Loucy (cell line): ENCODE measurements around the gene PTGES.
"Not testable (repeated sequence)": the region's sequence is repeated elsewhere in the genome, so short reads cannot be mapped to it uniquely, and the experiment has no call there.

ENCODE experiments used
- H2AFZ ChIP-seq: fragments of 200-600 bp; sonication (generic); 2 replicates; pipeline ENCODE4 v1.6.0; 2016; ENCODE audit warnings: antibody characterized with exemption, mild to moderate bottlenecking, low read length, moderate library complexity
- H3F3A ChIP-seq: fragments of 200-600 bp; 2 replicates; pipeline ENCODE4 v1.6.0; 2016; ENCODE audit warnings: antibody characterized with exemption, low read depth, mild to moderate bottlenecking
- H3K27me3 ChIP-seq: fragments of 200-600 bp; sonication (generic); 2 replicates; pipeline ENCODE4 v1.6.1; 2014; ENCODE audit warnings: low read length, mild to moderate bottlenecking; ENCODE audit not compliant: insufficient read depth, poor library complexity, severe bottlenecking
- H3K36me3 ChIP-seq: fragments of 200-600 bp; sonication (generic); 2 replicates; pipeline ENCODE4 v1.6.1; 2016; ENCODE audit warnings: low read length; ENCODE audit not compliant: insufficient read depth
- H3K4me1 ChIP-seq: fragments of 200-600 bp; sonication (generic); 2 replicates; pipeline ENCODE4 v1.5.1; 2014; ENCODE audit warnings: low read length, mild to moderate bottlenecking; ENCODE audit not compliant: insufficient read depth, poor library complexity, severe bottlenecking
- H3K4me2 ChIP-seq: fragments of 200-600 bp; sonication (generic); 2 replicates; pipeline ENCODE4 v1.6.0; 2014; ENCODE audit warnings: antibody characterized with exemption, low read length, low read depth, mild to moderate bottlenecking; ENCODE audit not compliant: poor library complexity, severe bottlenecking
- H3K4me3 ChIP-seq: fragments of 200-600 bp; sonication (generic); 2 replicates; pipeline ENCODE4 v1.5.1; 2014; ENCODE audit warnings: low read length, mild to moderate bottlenecking, mixed read lengths; ENCODE audit not compliant: poor library complexity, severe bottlenecking
- H3K79me2 ChIP-seq: fragments of 200-600 bp; sonication (generic); 2 replicates; pipeline ENCODE4 v1.6.1; 2014; ENCODE audit warnings: low read length; ENCODE audit not compliant: insufficient read depth
- H3K9ac ChIP-seq: fragments of 200-600 bp; sonication (generic); 2 replicates; pipeline ENCODE4 v1.6.0; 2014; ENCODE audit warnings: mild to moderate bottlenecking, low read depth, low read length, moderate library complexity; ENCODE audit not compliant: poor library complexity, severe bottlenecking
- H3K9me2 ChIP-seq: fragments of 200-600 bp; sonication (generic); replicated peaks from 2 replicates; pipeline ENCODE4 v1.6.1; 2016; ENCODE audit warnings: low read depth, low read length, mixed read lengths
- H3K9me3 ChIP-seq: fragments of 200-600 bp; sonication (generic); 2 replicates; pipeline ENCODE4 v1.6.1; 2014; ENCODE audit warnings: mild to moderate bottlenecking, antibody characterized with exemption, low read length, low read depth; ENCODE audit not compliant: insufficient read depth
- H4K20me1 ChIP-seq: fragments of 200-600 bp; sonication (generic); 2 replicates; pipeline ENCODE4 v1.6.0; 2014; ENCODE audit warnings: antibody characterized with exemption, low read length, mild to moderate bottlenecking; ENCODE audit not compliant: insufficient read depth, poor library complexity, severe bottlenecking
- EZH2phosphoT487 ChIP-seq: fragments of 200-600 bp; IDR thresholded peaks from 2 replicates; pipeline ENCODE4 v1.6.1; 2018; ENCODE audit warnings: antibody characterized with exemption, mild to moderate bottlenecking, moderate library complexity, borderline replicate concordance
- TF ChIP-seq, protein P1 (sequence below): fragments of 200-600 bp; sonication (generic); conservative IDR thresholded peaks from 2 replicates; pipeline ENCODE4 v1.5.1; 2014; ENCODE audit warnings: mild to moderate bottlenecking, antibody characterized with exemption, low read length

Gene PTGES

DNA sequence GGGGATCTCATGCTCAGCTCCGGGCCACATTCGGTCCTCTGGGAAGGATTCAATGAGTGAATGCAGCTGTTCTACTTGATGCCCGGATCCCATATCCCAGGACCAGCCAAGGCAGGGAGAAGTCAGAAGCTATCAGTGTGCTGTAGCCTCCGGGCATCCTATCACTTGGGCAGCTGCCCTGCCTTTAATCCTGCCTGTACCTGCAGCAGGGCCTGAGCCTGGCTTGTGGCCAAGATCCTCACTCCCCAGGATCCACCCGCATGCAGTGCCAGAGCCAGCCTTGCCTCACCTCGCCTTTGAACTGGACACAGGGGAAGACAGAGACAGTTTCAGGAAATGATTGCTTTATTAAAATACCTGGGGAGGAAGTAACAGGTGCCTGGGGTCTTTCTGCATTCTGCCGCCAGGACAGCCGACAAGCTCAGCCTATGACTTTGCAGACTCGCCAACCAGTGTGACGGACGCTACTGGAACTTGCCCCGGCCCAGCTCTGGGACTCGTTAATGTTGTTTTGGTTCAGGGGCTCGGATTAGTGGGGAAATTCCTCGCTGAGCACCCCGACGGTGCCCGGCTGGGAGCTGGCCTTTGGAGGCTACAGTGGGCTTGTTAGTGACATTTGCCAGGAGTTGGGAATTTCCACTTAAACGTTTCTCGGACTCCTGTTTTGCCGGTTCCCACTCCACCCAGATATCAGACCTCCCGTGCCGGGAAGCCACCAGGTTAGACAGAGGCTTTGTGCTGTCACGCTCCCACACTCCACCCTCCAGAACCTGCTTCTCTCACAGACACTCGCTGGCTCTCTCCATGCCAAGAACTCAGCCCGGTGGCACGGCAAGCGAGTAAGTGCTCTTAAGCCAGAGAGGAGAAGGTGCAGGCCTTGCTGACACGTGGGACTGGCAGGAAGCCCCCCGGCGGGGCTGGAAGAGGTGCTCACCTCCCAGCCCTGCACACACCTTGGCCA lies 721 bp downstream of the PTGES start:
- TF ChIP-seq, protein P1, sequence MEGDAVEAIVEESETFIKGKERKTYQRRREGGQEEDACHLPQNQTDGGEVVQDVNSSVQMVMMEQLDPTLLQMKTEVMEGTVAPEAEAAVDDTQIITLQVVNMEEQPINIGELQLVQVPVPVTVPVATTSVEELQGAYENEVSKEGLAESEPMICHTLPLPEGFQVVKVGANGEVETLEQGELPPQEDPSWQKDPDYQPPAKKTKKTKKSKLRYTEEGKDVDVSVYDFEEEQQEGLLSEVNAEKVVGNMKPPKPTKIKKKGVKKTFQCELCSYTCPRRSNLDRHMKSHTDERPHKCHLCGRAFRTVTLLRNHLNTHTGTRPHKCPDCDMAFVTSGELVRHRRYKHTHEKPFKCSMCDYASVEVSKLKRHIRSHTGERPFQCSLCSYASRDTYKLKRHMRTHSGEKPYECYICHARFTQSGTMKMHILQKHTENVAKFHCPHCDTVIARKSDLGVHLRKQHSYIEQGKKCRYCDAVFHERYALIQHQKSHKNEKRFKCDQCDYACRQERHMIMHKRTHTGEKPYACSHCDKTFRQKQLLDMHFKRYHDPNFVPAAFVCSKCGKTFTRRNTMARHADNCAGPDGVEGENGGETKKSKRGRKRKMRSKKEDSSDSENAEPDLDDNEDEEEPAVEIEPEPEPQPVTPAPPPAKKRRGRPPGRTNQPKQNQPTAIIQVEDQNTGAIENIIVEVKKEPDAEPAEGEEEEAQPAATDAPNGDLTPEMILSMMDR: no peak
- no peak for TF ChIP-seq EZH2phosphoT487
- Histone ChIP-seq H3K4me1 (no peaks in the 10 kb centered on the region), H3K79me2 (no peaks in the 10 kb centered on the region), H3F3A (no peaks in the 10 kb centered on the region), H3K9me3 (no peaks in the 10 kb centered on the region), H4K20me1 (no peaks in the 10 kb centered on the region), H3K27me3 (no peaks in the 10 kb centered on the region), H3K36me3 (no peaks in the 10 kb centered on the region), H2AFZ (no peak overlapping the region), H3K4me3 (no peak overlapping the region), H3K4me2 (no peak overlapping the region), H3K9me2 (no peaks in the 10 kb centered on the region), H3K9ac (no peak overlapping the region)

DNA sequence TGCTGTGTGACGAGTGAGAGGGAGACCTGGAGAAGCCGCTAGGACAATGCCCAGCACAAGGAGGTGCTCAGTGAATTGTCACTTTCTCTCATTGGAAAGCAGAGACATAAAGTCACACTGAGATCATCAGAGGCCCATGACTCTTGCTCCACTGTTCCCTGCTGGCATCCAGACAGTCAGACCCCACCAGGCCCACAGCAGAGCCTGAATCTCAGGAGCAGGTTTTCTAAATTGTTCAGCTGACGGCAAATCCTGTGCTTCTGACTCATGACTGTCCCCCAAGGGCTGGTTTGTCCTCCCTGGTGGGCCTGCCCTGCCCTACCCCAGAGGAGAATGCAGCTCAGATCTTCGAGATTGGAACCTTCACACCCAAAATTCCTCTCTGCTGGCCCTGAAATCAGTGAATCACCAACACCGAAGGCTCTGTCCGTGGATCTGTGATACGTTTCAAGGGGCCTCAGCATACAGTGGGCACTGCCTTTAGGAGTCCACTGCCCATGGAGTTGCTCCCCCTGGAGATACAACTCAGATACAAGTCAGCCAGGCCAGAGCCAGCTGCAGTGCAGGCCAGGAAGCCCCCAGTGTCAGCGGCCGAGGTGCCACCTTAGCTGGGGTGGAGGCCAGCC lies 2.7 kb downstream of the PTGES start:
- no peaks in the 10 kb centered on the region for H3F3A ChIP-seq
- H3K9ac ChIP-seq: no peak overlapping the region
- no peaks in the 10 kb centered on the region for H3K4me1 ChIP-seq
- H3K79me2 ChIP-seq: no peaks in the 10 kb centered on the region
- no peak overlapping the region for H2AFZ ChIP-seq
- no peaks in the 10 kb centered on the region for H4K20me1 ChIP-seq
- no peak overlapping the region for H3K4me2 ChIP-seq
- no peaks in the 10 kb centered on the region for H3K36me3 ChIP-seq
- no peak overlapping the region for H3K4me3 ChIP-seq
- H3K9me2 ChIP-seq: no peaks in the 10 kb centered on the region
- no peaks in the 10 kb centered on the region for H3K27me3 ChIP-seq
- no peaks in the 10 kb centered on the region for H3K9me3 ChIP-seq
- no peak for TF ChIP-seq EZH2phosphoT487
- TF ChIP-seq, protein P1: no peak

DNA sequence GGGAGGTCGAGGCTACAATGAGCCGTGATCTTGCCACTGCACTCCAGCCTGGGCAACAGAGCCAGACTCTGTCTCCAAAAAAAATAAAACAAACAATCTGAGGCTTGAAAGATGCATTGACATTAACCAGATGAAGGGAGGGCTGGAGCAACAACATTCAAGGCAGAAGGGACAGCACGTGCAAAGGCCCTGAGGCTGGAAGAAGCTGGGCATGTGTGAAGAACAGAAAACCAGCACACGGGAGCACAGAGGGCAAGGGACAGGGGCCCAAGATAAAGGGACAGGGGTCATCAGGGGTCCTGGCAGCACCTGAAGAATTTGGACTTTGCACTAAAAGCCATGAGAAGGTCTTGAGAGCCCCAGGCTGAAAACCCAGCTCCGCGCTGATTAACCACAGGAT lies 3.3 kb downstream of the PTGES start:
- no peaks in the 10 kb centered on the region for H3K36me3 ChIP-seq
- no peak for TF ChIP-seq EZH2phosphoT487
- TF ChIP-seq, protein P1: no peak
- H2AFZ ChIP-seq: no peak overlapping the region
- H3K79me2 ChIP-seq: no peaks in the 10 kb centered on the region
- no peak overlapping the region for H3K4me2 ChIP-seq
- H3K4me1 ChIP-seq: no peaks in the 10 kb centered on the region
- H3K9me2 ChIP-seq: no peaks in the 10 kb centered on the region
- no peak overlapping the region for H3K9ac ChIP-seq
- no peak overlapping the region for H3K4me3 ChIP-seq
- H4K20me1 ChIP-seq: no peaks in the 10 kb centered on the region
- no peaks in the 10 kb centered on the region for H3K9me3 ChIP-seq
- H3F3A ChIP-seq: no peaks in the 10 kb centered on the region
- H3K27me3 ChIP-seq: no peaks in the 10 kb centered on the region

DNA sequence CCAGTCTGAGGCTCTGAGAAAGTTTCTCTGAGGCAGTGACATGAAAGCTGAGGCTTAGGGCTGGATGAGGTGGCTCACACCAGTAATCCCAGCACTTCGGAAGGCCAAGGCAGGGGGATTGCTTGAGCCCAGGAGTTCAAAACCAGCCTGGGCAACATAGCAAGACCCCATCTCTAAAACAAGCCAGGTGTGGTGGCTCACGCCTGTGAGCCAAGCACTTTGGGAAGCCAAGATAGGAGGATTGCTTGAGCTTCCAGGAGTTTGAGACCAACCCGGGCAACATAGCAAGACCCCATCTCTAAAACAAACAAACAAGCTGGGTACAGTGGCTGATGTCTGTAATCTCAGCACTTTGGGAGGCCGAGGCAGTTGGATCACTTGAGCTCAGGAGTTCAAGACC lies 3.8 kb downstream of the PTGES start:
- not testable (repeated sequence) for H2AFZ ChIP-seq, H3K9me2 ChIP-seq, H3K79me2 ChIP-seq, H3K36me3 ChIP-seq, H3K27me3 ChIP-seq, H3K4me2 ChIP-seq, H3K4me3 ChIP-seq, H3K9ac ChIP-seq, H3F3A ChIP-seq, H3K4me1 ChIP-seq, H4K20me1 ChIP-seq, H3K9me3 ChIP-seq
